ENCODE results near the gene COPS6. TPM values are rescaled to one million over a fixed set of nuclear protein-coding genes. Genes with fewer than 3 reads are reported as not detected.

The COPS6 gene
- polyA plus RNA-seq, 1 experiment = 265 TPM

GRCh38 chr7:100072462-100072861 is 16.3 kb upstream of the COPS6 start:
- Histone ChIP-seq H3K27ac (ENCODE audit: low read depth, low read length) (no peak overlapping the region), H3K9me3 (ENCODE audit: control insufficient read depth, insufficient read depth, low read length) (peaks cover 92% of the 10 kb centered on the region), H3K4me3 (ENCODE audit: low read depth, low read length) (no peak overlapping the region), H3K27me3 (ENCODE audit: control insufficient read depth, insufficient read depth, low read length) (no peaks in the 10 kb centered on the region)
- no peak for DNase-seq (ENCODE audit: low read depth, low spot score)
- ChIA-PET POLR2A (interaction anchor here (0.6 kb wide), 1 partner anchor 1122 kb away, joined by 5 read pairs; no protein-coding TSS in a partner anchor), CTCF (no interaction called here)
- TF ChIP-seq CTCF (IDR thresholded peaks at IDR 0.05; ENCODE audit: low read depth, low read length) = no peak

GRCh38 chr7:100074841-100075240 is 13.9 kb upstream of the COPS6 start:
- H3K4me3 ChIP-seq (ENCODE audit: low read depth, low read length) = no peak overlapping the region
- H3K27me3 ChIP-seq (ENCODE audit: control insufficient read depth, insufficient read depth, low read length) = no peaks in the 10 kb centered on the region
- DNase-seq (ENCODE audit: low read depth, low spot score) = no peak
- no peak overlapping the region for H3K27ac ChIP-seq (ENCODE audit: low read depth, low read length)
- ChIA-PET CTCF (no interaction called here), POLR2A (no interaction called here)
- no peak for TF ChIP-seq CTCF (IDR thresholded peaks at IDR 0.05; ENCODE audit: low read depth, low read length)
- peaks cover 75% of the 10 kb centered on the region for H3K9me3 ChIP-seq (ENCODE audit: control insufficient read depth, insufficient read depth, low read length)

- DNase-seq (ENCODE audit: low read depth, low spot score) = no peak
- Histone ChIP-seq H3K4me3 (ENCODE audit: low read depth, low read length) (no peak overlapping the region), H3K9me3 (ENCODE audit: control insufficient read depth, insufficient read depth, low read length) (peaks cover 69% of the 10 kb centered on the region), H3K27ac (ENCODE audit: low read depth, low read length) (no peak overlapping the region), H3K27me3 (ENCODE audit: control insufficient read depth, insufficient read depth, low read length) (no peaks in the 10 kb centered on the region)
- TF ChIP-seq CTCF (IDR thresholded peaks at IDR 0.05; ENCODE audit: low read depth, low read length) = no peak
- CTCF ChIA-PET = interaction anchor here (0.7 to 1.0 kb wide), 2 partner anchors 8 to 81 kb away, joined by 3 to 5 read pairs; no protein-coding TSS in a partner anchor
- POLR2A ChIA-PET = interaction anchor here (0.6 kb wide), 1 partner anchor 659 kb away, joined by 9 read pairs; no protein-coding TSS in a partner anchor
These were observed 13.4 kb upstream of the COPS6 start for GRCh38 chr7:100075418-100075817.

GRCh38 chr7:100077205-100077604 is 11.6 kb upstream of the COPS6 start:
- Histone ChIP-seq H3K4me3 (ENCODE audit: low read depth, low read length) (no peak overlapping the region), H3K27me3 (ENCODE audit: control insufficient read depth, insufficient read depth, low read length) (no peaks in the 10 kb centered on the region), H3K9me3 (ENCODE audit: control insufficient read depth, insufficient read depth, low read length) (peaks cover 52% of the 10 kb centered on the region), H3K27ac (ENCODE audit: low read depth, low read length) (no peak overlapping the region)
- ChIA-PET CTCF (no interaction called here), POLR2A (no interaction called here)
- TF ChIP-seq CTCF (IDR thresholded peaks at IDR 0.05; ENCODE audit: low read depth, low read length) = no peak
- no peak for DNase-seq (ENCODE audit: low read depth, low spot score)

GRCh38 chr7:100079024-100079560 is 9.7 kb upstream of the COPS6 start:
- POLR2A ChIA-PET = no interaction called here
- H3K4me3 ChIP-seq (ENCODE audit: low read depth, low read length) = no peak overlapping the region
- CTCF ChIA-PET = no interaction called here
- no peak for TF ChIP-seq CTCF (IDR thresholded peaks at IDR 0.05; ENCODE audit: low read depth, low read length)
- H3K27ac ChIP-seq (ENCODE audit: low read depth, low read length) = no peak overlapping the region
- DNase-seq (ENCODE audit: low read depth, low spot score) = no peak
- no peaks in the 10 kb centered on the region for H3K27me3 ChIP-seq (ENCODE audit: control insufficient read depth, insufficient read depth, low read length)
- H3K9me3 ChIP-seq (ENCODE audit: control insufficient read depth, insufficient read depth, low read length) = peaks cover 33% of the 10 kb centered on the region

Data from AG04450 (cell line).